ENCODE measurements around the gene HTR1B.
A peak's percentile ranks its signal among the peaks of the same experiment; 100 is the strongest.

Gene HTR1B, protein sequence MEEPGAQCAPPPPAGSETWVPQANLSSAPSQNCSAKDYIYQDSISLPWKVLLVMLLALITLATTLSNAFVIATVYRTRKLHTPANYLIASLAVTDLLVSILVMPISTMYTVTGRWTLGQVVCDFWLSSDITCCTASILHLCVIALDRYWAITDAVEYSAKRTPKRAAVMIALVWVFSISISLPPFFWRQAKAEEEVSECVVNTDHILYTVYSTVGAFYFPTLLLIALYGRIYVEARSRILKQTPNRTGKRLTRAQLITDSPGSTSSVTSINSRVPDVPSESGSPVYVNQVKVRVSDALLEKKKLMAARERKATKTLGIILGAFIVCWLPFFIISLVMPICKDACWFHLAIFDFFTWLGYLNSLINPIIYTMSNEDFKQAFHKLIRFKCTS

GRCh38 chr6:77463308-77463860 lies at the start of gene HTR1B:
HTR1B (minus strand) TSS chr6:77463491; CDS start chr6:77463403, 88 bp downstream.
- no peak for DNase-seq

DNA sequence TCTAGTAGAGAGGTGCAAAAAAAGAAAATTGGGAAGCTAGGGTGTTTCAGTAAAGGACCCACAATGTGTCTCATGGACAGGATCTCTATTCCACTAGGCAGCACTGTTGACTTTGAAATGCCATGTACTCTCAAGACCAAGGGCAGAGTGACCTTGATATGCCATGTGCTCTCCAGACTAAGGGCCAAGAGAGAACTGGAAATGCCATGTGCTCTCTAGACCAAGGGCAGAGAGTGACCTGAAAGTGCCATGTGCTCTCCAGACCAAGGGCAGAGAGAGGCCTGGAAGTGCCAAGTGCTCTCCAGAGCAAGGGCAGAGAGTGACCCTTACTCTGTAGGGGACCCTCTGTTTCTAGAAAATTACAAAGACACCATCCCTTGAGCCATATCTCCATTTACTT lies 49.3 kb upstream of the HTR1B start:
- DNase-seq = no peak

DNA sequence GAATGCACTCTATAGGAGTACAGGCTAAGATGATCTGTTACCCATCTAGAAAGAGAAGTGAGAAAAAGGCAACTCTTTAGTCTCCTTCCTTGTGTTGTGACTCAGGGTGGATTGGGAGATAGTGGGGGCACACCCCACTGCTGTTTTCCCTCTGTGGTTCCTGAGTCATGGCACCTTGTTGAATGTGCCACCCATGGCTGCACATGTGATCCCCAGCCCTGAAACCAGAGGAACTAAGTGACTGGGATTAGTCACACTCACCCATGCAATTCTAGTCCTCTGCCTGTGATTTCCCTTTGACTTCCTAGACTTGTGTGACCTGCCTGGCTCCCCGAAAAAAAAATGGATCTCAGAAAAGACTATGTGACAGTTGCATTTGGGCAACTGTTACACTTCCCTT lies 48.6 kb upstream of the HTR1B start:
- DNase-seq = no peak

GRCh38 chr6:77502981-77503380 lies 39.7 kb upstream of the HTR1B start:
- no peak for DNase-seq

GRCh38 chr6:77492530-77492929 lies 29.2 kb upstream of the HTR1B start:
- DNase-seq = no peak

GRCh38 chr6:77487808-77488425 lies 24.6 kb upstream of the HTR1B start:
- DNase-seq = no peak

DNA sequence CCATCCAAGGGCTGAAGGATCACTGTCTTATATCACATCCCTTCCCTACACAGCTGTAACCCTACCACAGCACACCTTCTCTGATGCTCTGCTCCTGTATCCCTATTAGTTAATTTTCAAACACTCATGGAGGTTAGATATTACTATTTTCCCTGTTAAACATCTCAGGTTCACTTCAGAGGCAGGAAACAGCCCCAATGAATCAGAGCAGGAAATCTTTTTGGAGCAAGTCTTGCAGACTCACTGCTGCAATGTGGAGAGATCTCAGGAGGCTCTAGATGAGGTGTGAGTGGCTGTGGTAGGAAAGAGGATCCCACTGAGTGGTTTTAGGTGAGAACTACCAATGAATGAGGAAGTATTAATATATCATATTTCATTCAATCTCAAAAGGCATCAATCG lies 19.7 kb upstream of the HTR1B start:
- no peak for DNase-seq

DNA sequence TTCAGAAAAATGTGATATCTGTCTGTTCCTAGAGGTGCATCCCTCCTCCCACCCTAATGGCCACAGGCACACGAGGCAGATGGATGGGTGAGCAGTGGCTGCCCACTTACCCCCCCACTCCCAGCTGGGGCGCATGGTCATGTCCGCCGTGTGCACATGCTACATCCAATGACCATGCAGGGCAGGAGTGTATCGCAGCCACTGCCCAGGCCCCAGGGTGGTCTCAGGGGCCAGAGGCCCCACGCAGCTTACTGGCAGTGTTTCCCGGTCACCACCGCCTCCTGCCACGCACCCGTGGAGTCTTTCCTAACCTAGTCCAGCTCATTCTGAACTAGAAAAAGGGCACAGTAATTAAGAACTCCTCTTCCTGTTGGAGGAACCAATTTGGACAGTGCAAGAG lies 11.7 kb upstream of the HTR1B start:
- no peak for DNase-seq

DNA sequence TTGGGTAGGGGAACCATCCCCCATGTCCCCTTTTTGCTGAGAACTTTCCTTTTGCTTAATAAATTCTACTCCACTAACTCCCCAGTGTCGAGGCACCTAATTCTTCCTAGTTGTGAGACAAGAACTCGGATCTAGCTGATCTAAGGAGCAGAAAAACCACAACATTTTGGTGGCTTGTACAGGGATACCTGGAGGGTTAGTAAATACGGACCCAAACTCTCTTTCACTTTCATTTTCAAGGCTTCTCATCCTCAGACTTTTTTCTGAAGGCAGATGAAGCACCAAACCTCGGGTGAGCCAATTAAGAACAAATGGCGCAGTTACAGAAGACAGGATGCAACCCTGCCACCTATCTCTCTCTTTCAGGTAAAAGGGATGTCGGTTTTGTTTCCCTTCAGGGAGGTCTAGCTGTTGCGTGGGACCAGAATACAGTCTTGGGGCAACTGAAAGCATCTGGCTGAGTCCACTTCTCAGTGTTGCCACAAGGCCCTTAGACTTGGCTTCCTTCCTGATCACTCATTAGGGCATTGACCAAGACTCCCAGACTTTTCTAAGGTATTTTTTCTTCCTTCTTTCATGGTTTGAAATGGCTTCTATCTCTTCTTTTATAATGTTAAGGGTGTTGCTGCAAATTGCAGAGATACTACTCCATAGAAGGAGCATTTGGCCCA lies 11.1 kb upstream of the HTR1B start:
- no peak for DNase-seq

GRCh38 chr6:77470983-77471382 lies 7.7 kb upstream of the HTR1B start:
- no peak for DNase-seq

- no peak for DNase-seq
Observed at GRCh38 chr6:77468939-77469338, 5.6 kb upstream of the HTR1B start.

GRCh38 chr6:77466451-77467437 lies 3.5 kb upstream of the HTR1B start:
- DNase-seq = no peak

GRCh38 chr6:77466055-77466450 lies 2.8 kb upstream of the HTR1B start:
- peak; percentile 1 for DNase-seq

GRCh38 chr6:77464495-77464867 lies 1.2 kb upstream of the HTR1B start:
- DNase-seq = no peak

DNA sequence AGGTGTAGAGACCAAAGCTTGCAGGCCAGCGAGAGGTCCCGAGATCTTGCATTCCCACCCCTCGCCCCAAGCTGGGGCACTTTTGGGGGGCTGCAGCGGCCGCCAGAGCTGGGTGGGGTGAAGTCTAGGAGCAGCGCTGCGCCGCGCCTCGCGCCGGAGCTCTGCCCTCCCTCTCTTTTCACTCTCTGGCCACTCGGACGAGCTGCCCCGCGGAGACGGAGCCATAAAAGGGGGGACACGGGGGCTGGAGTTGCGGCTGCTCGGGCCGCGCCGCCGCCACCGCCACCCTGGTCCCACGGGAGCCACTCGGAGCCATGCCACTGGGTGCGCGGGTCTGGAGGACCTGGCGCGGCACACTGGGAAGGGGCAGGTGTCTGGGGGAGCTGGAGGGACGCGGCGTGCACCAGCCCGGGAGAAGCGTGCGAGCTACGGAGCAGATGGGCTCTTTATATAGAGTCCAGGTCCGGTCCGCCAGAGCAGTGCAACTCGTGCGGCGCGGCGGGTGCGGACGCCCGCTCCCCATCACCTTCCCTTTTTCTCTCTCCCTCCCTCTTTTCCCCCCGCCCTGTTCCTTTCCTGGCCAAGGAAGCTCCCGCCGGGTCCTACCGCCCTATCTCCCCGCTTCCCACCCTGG lies 687 bp upstream of the HTR1B start:
- no peak for DNase-seq

- DNase-seq = no peak
Observed at GRCh38 chr6:77462359-77463307, 658 bp downstream of the HTR1B start.

GRCh38 chr6:77461796-77462195 lies 1.5 kb downstream of the HTR1B start:
- no peak for DNase-seq

DNA sequence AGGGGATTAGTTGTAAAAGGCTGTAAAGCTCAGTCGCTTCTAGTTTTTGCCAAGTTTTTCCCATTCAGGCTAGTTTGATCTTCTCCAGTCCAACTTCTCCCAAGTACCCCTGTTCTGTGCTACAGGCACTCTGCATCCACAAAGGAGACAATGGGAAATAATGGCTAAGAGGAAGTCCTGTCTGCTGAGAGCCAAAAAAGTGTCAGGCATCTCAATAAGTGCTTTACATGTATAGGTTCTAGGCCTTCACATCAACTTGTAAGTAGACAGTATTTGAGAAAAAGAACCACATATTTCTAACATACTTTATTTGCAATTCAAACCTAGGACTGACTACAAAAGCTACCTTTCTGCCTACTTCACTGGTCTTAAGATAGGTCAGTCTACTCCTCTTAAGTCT lies 4.9 kb downstream of the HTR1B start:
- DNase-seq = no peak

- DNase-seq = peak; percentile 19
Observed at GRCh38 chr6:77457720-77458349, 5.5 kb downstream of the HTR1B start.

GRCh38 chr6:77456531-77457248 lies 6.6 kb downstream of the HTR1B start:
- DNase-seq = no peak
